Stimulated activated CD4-positive, alpha-beta T cell treated with anti-CD3 and anti-CD28 coated beads, Interleukin-12 subunit alpha, Interleukin-12 subunit beta, amount 100 ng/mL, for 48 hours (primary cell): ENCODE data around the gene ATCAY.
"Not testable (repeated sequence)": the region's sequence is repeated elsewhere in the genome, so short reads cannot be mapped to it uniquely, and the experiment has no call there.

Source experiments
- DNase-seq, 3 donors: peaks; one replicate each; pipeline ENCODE4 v3.0.0-alpha.2; 2020; ENCODE audit warnings: low read depth in 2 of 3, low spot score in 1 of 3

Gene ATCAY

DNA sequence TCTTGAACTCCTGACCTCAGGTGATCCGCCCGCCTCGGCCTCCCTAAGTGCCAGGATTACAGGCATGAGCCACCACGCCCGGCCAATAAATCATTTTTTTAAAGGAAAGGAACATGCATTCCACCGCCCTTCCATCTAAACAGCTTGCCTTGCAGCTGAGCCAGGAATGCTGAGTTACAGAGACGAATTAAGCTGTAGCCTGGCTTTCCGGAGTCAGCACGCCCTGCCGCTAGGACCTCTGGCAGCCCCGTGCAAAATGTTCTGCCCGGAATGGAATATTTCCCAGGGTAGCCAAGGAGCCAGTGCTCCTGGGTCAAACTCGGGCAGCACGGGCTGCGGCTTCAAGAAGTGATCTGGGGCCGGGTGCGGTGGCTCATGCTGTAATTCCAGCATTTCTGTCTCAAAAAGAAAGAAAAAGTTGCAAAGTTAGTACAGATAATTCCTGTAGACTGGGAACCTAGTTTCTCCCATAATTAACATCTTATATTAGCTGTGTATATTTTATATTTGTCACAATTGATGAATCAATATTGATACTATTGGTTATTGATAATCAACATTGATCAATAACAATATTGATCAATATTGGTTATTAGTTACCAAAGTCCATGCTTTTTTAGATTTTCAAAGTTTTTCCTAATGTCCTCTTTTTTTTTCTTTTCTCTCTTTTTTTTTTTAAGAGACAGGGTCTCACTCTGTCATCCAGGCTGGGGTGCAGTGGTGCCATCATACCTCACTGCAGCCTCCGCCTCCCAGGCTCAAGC is 19.2 kb downstream of the ATCAY start:
- no peak for DNase-seq

DNA sequence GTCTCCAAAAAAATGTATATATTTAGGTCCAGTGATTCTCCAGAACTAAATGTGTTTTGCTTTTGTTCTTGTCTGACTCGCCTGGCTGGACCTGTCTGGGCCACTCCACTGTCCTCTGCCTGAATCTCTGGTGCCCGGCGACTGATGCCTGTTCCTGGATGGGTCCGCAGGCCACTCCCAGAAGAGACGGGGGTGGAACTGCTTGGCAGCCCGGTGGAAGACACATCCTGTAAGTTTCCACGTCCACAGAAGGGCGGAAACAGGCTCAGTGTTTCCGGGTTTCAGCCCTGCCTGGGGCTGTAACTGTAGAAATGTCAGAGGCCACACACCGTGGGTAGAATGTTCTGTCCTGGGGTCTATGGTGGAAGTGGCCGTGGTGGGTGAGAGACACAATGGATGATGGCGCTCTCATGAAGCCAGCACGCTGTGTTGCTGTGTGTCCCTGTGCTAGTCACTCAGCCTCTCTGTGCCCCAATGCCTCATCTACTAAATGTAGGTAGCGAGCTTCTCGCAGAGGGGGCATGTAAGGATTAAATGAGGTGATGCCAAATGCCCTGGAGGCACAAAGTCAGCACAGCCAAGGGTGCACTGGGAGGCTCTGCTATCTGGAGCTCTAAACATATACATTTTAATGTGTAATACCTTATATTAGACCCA is 22.0 kb downstream of the ATCAY start:
- DNase-seq = no peak

DNA sequence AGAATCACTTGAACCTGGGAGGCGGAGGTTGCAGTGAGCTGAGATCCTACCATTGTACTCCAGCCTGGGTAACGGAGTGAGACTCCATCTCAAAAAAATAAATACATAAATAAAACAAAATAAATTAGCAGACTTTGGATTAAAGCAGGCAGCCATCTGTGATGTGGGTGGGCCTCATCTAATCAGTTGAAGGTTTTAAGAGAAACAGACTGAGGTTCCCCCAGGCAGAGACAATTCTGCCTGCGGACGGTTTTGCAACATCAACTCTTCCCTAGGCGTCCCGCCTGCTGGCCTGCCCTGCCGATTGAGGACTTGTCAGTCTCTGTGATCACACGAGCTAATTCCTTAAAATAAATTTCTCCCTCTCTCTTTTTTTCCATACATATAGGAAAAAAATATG is 23.7 kb downstream of the ATCAY start:
- DNase-seq = no peak

DNA sequence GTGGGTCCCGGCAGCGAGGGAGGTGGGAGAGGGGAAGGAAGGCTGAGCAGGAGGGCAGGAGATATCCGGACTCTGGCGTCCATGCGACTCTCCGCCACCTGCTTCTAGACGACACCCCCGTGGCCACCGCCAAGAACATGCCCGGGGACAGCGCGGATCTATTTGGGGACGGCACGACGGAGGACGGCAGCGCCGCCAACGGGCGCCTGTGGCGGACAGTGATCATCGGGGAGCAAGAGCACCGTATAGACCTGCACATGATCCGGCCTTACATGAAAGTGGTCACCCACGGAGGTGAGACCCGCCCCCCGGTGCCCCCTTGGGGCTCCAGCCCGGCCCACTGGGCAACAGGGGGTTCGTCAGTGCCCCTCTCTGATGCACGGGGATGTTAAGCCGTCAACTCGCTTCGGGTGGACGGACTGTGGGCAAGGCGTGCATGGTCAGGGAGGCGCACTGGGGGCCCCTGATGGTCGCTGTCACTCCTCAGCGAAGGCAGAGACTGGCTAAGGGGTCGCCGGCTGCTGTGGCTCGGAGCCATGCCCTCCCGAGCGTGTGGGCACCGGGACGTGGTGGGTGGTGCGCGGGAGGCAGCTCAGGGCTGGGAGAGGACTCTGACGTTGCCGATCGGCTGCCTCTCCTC is 27.3 kb downstream of the ATCAY start:
- DNase-seq = no peak

DNA sequence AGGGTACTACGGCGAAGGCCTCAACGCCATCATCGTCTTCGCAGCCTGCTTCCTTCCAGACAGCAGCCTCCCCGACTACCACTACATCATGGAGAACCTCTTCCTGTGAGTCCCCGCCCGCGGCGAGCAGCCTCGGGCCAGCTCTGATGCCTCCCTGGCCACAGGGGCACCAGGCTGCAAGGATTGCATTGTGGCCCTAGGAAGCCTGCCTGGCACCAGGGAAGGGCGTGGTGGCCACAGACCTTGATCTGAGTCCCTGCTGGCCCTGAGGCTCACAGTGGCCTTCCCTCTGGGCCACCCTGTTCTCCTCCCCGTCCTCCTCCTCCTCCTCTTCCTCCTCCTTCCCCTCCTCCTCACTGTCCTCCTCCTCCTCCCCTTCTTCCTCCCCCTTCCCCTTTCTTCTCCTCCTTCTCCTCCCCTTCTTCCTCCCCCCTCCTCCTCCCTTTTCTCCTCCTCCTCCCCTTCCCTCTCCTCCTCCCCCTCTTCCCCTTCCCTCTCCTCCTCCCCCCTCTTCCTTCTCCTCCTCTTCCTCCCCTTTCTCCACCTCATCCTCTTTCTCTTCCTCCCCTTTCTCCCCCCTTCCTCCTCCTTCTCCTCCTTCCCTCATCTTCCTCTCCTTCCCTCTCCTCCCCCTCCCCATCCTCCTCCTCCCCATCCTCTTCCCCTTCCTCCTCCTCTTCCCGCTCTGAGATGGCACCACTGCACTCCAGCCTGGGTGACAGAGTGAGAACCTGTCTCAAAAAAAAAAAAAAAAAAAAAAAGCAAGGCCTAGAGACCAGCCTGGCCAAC is 28.0 kb downstream of the ATCAY start:
- DNase-seq = no peak

DNA sequence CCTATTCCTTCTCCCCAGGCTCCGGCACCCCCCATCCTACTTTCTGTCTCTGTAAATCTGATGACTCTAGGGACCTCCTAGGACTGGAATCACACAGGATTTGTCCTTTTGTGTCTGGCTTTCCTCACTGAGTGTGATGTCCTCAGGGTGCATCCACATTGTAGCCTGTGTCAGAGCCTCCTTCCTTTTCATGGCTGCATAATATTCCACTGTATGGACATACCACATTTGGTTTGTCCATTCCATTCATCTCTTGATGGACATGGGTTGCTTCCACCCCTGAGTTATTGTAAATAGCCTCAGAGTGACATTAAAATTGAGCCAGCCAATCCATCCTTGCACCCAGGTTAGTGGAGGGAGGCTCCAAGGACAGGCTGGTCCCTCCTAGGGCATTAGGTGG is 29.6 kb downstream of the ATCAY start:
- DNase-seq = no peak

DNA sequence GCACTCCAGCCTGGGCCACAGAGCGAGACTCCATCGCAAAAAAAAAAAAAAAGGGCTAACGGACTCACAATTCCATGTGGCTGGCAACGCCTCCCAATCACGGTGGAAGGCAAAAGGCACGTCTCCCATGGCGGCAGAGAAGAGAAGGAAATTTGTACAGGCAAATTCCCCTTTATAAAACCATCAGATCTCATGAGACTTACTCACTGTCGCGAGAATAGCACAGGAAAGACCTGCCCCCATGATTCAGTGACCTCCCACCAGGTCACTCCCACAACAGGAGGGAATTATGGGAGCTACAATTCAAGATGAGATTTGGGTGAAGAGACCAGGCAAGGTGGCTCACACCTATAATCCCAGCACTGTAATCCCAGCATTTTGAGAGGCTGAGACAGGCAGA is 33.7 kb downstream of the ATCAY start:
- DNase-seq = no peak

DNA sequence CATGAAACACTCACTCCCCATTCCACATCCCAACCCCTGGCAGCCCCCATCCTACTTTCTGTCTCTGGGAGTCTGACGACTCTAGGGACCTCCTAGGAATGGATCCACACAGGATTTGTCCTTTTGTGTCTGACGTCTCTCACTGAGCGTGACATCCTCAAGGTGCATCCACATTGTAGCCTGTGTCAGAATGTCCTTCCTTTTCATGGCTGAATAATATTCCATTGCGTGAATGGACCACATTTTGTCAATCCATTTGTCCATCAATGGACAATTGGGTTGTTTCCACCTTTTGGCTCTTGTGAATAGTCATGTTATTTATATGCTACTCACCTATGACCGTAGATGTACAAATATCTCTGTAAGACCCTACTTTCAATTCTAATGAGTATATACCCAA is 35.5 kb downstream of the ATCAY start:
- no peak for DNase-seq

DNA sequence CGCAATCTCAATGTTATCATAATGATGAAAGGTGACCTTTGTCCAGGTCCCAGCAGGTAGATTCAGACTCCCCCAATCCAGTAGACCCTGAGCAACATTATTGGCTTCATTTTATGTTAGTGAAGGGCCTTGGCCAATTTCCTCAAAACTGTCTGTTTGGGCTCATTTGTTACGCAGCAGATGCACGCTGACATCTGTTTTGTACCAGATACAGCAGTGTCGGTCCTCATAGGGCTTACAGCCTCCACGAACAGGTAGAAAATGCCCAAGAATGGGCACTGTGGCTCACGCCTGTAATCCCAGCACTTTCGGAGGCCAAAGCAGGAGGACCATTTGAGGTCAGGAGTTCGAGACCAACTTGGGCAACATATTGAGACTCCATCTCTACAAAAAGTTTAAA is 39.3 kb downstream of the ATCAY start:
- DNase-seq = no peak

DNA sequence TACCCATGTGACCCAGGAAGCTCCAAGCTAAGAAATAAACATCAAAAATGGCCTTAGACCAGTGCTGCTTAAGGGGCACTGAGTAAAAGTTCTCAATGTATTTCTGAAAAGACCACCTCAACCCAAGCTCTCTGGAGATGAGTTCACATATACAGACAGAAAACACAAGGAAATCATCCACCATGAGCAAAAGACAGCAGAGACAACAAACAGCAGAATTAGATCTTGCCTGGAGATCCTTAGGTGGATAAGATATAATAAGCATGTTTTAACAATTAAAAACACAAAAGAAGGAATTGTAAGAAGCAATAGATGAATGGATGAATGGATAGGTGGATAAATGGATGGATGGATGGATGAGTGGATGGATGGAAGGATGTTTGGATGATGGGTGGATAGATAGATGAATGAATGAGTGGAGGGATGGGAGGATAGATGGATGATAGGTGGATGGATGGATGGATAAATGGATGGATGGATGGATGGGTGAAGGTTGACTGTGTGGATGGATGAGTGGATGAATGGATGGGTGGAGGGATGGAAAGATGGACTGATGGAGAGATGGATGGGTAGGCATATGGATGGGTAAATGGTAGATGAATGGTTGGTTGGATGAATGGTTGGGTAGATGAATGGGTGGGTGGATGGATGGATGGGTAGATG is 42.7 kb downstream of the ATCAY start:
- no peak for DNase-seq

DNA sequence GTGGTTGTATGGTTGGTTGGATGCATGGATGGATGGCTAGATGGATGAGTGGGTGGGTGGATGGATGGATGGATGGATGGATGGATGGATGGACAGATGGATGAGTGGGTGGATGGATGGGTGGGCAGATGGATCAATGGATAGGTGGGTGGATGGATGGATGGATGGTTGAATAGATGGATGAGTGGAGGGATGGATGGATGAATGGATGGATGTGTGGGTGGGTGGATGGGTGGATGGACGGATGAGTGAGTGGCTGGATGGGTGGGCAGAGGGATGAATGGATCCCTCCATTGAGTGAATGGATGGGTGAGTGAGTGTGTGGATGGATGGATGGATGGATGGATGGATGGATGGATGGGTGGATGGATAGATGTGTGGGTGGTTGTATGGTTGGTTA is 43.4 kb downstream of the ATCAY start:
- DNase-seq = no peak

DNA sequence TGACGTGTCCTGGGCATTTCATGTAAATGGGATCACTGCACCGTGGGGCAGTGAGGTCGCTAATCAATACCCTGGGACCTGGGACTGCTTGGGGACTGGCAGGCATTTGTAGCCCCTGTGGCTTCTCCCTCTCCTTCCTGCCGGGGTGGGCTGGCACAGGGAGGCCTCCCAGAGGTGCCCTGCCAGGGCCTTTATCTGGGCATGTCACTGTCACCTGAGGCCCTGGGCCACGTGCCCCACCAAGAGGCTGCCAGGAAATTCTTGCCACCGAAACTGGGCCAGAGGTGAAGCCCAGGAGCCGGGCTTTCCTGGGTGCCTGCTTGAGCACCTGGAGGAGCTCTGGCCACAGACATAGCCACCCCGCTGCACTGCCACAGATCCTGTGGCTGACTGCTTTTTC is 50.6 kb downstream of the ATCAY start:
- no peak for DNase-seq

DNA sequence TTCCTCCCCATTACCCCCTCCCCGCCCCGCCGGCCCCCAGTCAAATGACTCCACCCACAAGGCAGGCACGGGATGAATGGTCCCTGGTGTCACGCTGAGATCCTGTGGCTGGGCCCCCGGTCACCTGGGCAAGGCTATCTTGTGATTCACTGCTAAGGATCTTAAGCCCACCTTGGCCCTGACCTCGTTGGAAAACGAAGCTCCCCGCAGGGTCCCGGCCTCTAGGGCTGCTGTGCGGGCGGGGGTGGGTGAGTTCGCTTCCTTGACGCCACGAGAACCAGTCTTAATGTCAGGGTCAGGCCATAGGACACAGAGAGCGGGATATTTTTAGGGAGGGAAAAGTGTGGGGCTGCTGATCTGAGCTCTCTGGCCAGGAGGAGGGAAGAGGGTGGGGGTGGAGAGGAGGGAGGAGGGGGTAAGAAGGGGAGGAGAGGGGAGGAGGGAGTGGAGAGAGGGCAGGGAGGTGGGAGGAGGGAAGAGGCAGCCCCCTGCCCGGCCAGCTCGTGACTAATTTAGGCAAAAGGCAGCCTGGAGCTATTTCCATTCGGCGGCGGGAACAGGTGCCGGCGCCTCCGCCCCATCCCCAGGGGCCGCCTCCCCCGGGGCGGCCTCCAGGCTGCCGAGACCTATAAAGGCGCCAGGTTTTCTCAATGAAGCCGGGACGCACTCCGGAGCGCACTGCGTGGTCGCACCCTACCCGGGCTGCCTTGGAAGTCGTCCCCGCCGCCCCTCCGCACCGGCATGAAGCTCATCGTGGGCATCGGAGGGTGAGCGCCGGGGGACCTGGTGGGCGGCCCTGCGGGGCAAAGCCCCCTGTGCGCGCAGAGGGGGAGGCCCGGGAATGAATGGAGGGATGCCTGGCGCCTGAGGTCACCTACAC is 52.7 kb downstream of the ATCAY start, which contains the start of gene NMRK2:
TSS of gene NMRK2 (plus strand) at position 139 of the 880 bp plus-strand sequence. CDS start at position 742, 603 bp downstream.
- no peak for DNase-seq

DNA sequence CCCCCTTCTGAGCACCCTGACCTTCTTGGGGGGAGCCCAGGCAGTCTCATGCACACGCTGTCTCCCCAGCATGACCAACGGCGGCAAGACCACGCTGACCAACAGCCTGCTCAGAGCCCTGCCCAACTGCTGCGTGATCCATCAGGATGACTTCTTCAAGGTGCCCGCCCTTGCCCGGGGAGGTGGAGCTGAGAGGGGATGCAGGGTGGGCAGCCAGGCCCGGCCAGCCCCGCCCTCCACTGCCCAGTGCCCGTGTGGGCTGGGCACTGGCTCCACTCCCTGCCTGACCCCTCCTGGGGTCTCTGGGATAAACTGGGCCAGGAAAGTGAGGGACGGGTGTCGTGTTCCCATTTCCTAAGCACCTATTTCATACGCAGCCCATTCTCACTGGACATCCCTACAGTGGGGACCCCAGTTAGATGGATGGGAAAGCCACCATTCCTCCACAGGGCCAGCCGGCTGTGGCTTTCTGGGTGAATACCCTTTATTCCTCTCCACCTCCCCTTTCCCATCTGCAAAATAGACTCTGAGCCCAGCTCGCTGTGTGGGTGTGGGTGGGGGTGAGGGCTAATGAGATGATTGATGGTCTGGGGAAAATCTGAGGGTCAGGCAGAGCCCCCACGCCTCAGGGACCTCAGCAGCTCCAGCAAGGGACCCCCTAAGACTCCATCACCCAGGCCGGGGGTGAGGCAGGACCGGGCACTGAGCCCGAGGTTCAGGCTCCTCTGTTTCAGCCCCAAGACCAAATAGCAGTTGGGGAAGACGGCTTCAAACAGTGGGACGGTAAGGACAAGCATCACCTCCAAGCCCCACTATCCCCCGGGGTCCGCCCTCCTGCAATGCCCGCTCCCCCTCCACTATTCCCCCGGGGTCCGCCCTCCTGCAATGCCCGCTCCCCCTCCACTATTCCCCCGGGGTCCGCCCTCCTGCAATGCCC is 56.3 kb downstream of the ATCAY start:
- no peak for DNase-seq

DNA sequence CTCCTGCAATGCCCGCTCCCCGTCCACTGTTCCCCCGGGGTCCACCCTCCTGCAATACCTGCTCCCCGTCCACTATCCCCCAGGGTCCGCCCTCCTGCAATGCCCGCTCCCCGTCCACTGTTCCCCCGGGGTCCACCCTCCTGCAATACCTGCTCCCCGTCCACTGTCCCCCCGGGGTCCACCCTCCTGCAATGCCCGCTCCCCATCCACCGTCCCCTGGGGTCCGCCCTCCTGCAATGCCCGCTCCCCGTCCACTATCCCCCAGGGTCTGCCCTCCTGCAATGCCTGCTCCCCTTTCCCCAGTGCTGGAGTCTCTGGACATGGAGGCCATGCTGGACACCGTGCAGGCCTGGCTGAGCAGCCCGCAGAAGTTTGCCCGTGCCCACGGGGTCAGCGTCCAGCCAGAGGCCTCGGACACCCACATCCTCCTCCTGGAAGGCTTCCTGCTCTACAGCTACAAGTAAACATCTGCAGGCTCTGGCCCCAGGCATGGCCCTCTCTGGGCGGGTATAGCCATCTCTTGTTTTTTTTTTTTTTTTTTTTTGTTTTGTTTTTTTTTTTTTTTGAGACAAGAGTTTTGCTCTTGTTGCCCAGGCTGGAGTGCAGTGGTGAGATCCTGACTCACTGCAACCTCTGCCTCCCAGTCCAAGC is 57.9 kb downstream of the ATCAY start:
- DNase-seq = not testable (repeated sequence)

DNA sequence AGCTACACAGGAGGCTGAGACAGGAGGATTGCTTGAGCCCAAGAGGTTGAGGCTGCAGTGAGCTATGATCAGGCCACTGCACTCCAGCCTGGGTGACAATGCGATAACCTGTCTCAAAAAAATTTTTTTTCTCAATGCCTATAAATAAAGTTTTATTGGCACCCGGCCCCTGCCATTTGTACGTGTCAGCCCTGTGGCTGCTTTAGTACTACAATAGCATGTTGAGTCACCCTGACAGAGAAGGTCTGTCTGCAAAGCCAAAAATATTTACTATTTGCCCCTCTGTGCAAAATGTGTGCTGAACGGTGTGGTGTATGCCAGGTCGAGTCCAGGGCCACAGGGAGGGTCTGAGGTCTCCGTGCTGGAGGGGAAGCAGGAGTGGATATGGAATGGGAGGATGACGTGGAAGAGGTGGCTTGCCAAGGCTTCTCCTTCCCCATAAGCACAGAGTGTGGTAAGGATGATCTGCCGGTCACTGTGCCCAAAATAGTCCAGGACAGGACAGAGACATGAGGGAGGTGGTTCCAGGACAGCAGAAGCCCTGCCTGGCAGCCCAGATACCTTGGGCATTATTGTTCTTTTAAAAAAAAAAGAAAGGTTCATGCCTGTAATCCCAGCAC is 62.4 kb downstream of the ATCAY start:
- no peak for DNase-seq

DNA sequence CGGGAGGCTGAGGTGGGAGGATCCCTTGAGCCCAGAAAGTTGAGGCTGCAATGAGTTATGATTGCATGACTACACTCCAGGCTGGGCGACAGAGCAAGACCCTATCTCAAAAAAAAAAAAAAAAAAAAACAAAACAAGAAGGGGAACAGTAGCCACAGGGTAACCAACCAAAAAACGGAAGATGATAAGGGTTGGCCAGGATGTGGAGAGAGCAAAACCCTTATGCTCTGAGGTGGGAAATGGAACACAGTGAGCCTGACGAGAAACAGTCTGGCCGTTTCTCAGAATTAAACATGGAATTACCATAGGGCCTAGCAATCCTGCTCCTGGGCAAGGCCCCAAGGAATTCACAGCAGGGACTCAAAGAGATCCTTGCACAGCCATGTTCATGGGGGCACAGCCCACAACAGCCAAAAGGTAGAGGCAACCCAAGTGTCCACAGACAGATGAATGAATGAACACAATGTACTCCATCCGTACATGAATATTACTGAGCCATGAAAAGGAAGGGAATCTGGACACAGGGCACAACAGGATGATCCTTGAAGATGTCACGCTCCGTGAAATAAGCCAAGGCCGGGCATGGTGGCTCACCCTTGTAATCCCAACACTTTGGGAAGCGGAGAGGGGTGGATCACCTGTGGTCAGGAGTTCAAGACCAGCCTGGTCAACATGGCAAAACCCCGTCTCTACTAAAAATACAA is 63.7 kb downstream of the ATCAY start:
- no peak for DNase-seq
